Neural progenitor cell (in vitro differentiated cells): ENCODE results near the gene SPATA4. TPM values are rescaled to one million over a fixed set of nuclear protein-coding genes. Genes with fewer than 3 reads are reported as not detected.

Experiments used
- DNase-seq: peaks from one replicate; pipeline ENCODE4 v3.0.0-alpha.2; 2016; ENCODE audit warnings: low spot score
- H2AFZ ChIP-seq: fragments of 200-600 bp; sonication (generic); replicated peaks from 2 replicates; pipeline ENCODE4 v1.6.1; 2016; ENCODE audit warnings: antibody characterized with exemption
- H3F3A ChIP-seq: fragments of 200-600 bp; sonication (generic); 2 replicates; pipeline ENCODE4 v1.6.1; 2016; ENCODE audit warnings: antibody characterized with exemption, low read depth
- H3K27ac ChIP-seq: fragments of 200-600 bp; sonication (generic); 2 replicates; pipeline ENCODE4 v1.5.1; 2016; ENCODE audit warnings: mild to moderate bottlenecking
- H3K27me3 ChIP-seq: fragments of 200-600 bp; sonication (generic); 2 replicates; pipeline ENCODE4 v1.6.1; 2016; ENCODE audit warnings: mild to moderate bottlenecking, moderate library complexity
- H3K36me3 ChIP-seq: fragments of 200-600 bp; sonication (generic); 2 replicates; pipeline ENCODE4 v1.5.1; 2016
- H3K4me1 ChIP-seq: fragments of 200-600 bp; sonication (generic); 2 replicates; pipeline ENCODE4 v1.6.1; 2016; ENCODE audit warnings: mixed run types
- H3K4me2 ChIP-seq: fragments of 200-600 bp; sonication (generic); 2 replicates; pipeline ENCODE4 v1.6.1; 2016
- H3K4me3 ChIP-seq: fragments of 200-600 bp; sonication (generic); 2 replicates; pipeline ENCODE4 v1.5.1; 2016
- H3K79me2 ChIP-seq: fragments of 200-600 bp; sonication (generic); 2 replicates; pipeline ENCODE4 v1.6.1; 2016; ENCODE audit warnings: low read depth
- H3K9ac ChIP-seq: fragments of 200-600 bp; sonication (generic); 2 replicates; pipeline ENCODE4 v1.6.1; 2016
- H3K9me3 ChIP-seq: fragments of 200-600 bp; sonication (generic); 2 replicates; pipeline ENCODE4 v1.5.1; 2016; ENCODE audit warnings: low read depth
- H4K20me1 ChIP-seq: fragments of 200-600 bp; sonication (generic); 2 replicates; pipeline ENCODE4 v1.6.1; 2016; ENCODE audit warnings: low read depth
- H3K27ac Mint-ChIP-seq: 3 replicates; pipeline ENCODE4 v1.8.0; 2021; ENCODE audit warnings: mixed read lengths
- H3K27me3 Mint-ChIP-seq: 2 replicates; pipeline ENCODE4 v1.8.0; 2022; ENCODE audit warnings: low read depth, mild to moderate bottlenecking, inconsistent platforms, moderate library complexity, mixed read lengths; ENCODE audit not compliant: insufficient read depth
- H3K36me3 Mint-ChIP-seq: 3 replicates; pipeline ENCODE4 v1.8.0; 2021; ENCODE audit warnings: mixed read lengths
- H3K4me1 Mint-ChIP-seq: 3 replicates; pipeline ENCODE4 v1.8.0; 2021; ENCODE audit warnings: mixed read lengths
- H3K4me3 Mint-ChIP-seq: 3 replicates; pipeline ENCODE4 v1.8.0; 2021; ENCODE audit warnings: mild to moderate bottlenecking, moderate library complexity, mixed read lengths
- H3K9me3 Mint-ChIP-seq: 3 replicates; pipeline ENCODE4 v1.8.0; 2020; ENCODE audit warnings: mixed read lengths
- EZH2 ChIP-seq: fragments of 200-600 bp; sonication (generic); IDR thresholded peaks from 2 replicates; pipeline ENCODE4 v1.6.1; 2017; ENCODE audit warnings: antibody characterized with exemption, mild to moderate bottlenecking, moderate library complexity
- EZH2phosphoT487 ChIP-seq: fragments of 200-600 bp; sonication (generic); IDR thresholded peaks from 2 replicates; pipeline ENCODE4 v1.6.1; 2017; ENCODE audit warnings: antibody characterized with exemption
- total RNA-seq: library from RNA; depleted of rRNA; stranded (reverse); fragments of >200 nt; gene quantifications from 2 replicates; pipeline ENCODE4 v1.2.3, GENCODE V29; 2015; ENCODE audit warnings: low replicate concordance
- TF ChIP-seq, protein P1 (sequence below): fragments of 200-600 bp; sonication (generic); IDR thresholded peaks from 2 replicates; pipeline ENCODE4 v1.5.1; 2017; ENCODE audit warnings: antibody characterized with exemption, mild to moderate bottlenecking

The SPATA4 gene
- total RNA-seq, 1 donor from 2014 or later, result not detected

GRCh38 chr4:176238826-176239225, 43.4 kb upstream of the SPATA4 start:
- no peaks in the 10 kb centered on the region for H3K4me1 ChIP-seq
- no peak for TF ChIP-seq EZH2phosphoT487
- no peak for TF ChIP-seq EZH2
- TF ChIP-seq, protein P1, sequence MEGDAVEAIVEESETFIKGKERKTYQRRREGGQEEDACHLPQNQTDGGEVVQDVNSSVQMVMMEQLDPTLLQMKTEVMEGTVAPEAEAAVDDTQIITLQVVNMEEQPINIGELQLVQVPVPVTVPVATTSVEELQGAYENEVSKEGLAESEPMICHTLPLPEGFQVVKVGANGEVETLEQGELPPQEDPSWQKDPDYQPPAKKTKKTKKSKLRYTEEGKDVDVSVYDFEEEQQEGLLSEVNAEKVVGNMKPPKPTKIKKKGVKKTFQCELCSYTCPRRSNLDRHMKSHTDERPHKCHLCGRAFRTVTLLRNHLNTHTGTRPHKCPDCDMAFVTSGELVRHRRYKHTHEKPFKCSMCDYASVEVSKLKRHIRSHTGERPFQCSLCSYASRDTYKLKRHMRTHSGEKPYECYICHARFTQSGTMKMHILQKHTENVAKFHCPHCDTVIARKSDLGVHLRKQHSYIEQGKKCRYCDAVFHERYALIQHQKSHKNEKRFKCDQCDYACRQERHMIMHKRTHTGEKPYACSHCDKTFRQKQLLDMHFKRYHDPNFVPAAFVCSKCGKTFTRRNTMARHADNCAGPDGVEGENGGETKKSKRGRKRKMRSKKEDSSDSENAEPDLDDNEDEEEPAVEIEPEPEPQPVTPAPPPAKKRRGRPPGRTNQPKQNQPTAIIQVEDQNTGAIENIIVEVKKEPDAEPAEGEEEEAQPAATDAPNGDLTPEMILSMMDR, result no peak
- no peaks in the 10 kb centered on the region for H4K20me1 ChIP-seq
- no peaks in the 10 kb centered on the region for H3K27me3 Mint-ChIP-seq
- no peaks in the 10 kb centered on the region for H3F3A ChIP-seq
- H3K9me3 Mint-ChIP-seq, result peaks cover 2% of the 10 kb centered on the region
- H3K27me3 ChIP-seq, result no peaks in the 10 kb centered on the region
- no peaks in the 10 kb centered on the region for H3K36me3 ChIP-seq
- H3K9me3 ChIP-seq, result no peaks in the 10 kb centered on the region
- H3K27ac ChIP-seq, result no peak overlapping the region
- peaks cover 3% of the 10 kb centered on the region for H3K4me1 Mint-ChIP-seq
- H3K36me3 Mint-ChIP-seq, result no peaks in the 10 kb centered on the region
- no peak overlapping the region for H3K4me2 ChIP-seq
- H2AFZ ChIP-seq, result no peak overlapping the region
- H3K4me3 Mint-ChIP-seq, result no peak overlapping the region
- no peak for DNase-seq
- H3K4me3 ChIP-seq, result no peak overlapping the region
- no peak overlapping the region for H3K9ac ChIP-seq
- H3K27ac Mint-ChIP-seq, result no peak overlapping the region
- no peaks in the 10 kb centered on the region for H3K79me2 ChIP-seq

- H3K4me2 ChIP-seq, result no peak overlapping the region
- no peaks in the 10 kb centered on the region for H4K20me1 ChIP-seq
- no peak overlapping the region for H3K27ac Mint-ChIP-seq
- no peak overlapping the region for H2AFZ ChIP-seq
- no peaks in the 10 kb centered on the region for H3F3A ChIP-seq
- no peak overlapping the region for H3K9ac ChIP-seq
- DNase-seq, result no peak
- no peaks in the 10 kb centered on the region for H3K36me3 ChIP-seq
- no peak overlapping the region for H3K4me3 Mint-ChIP-seq
- H3K4me3 ChIP-seq, result no peak overlapping the region
- peaks cover 2% of the 10 kb centered on the region for H3K9me3 Mint-ChIP-seq
- no peaks in the 10 kb centered on the region for H3K36me3 Mint-ChIP-seq
- H3K4me1 ChIP-seq, result no peaks in the 10 kb centered on the region
- H3K4me1 Mint-ChIP-seq, result peaks cover 3% of the 10 kb centered on the region
- H3K9me3 ChIP-seq, result no peaks in the 10 kb centered on the region
- TF ChIP-seq, protein P1, result no peak
- TF ChIP-seq EZH2phosphoT487 (no peak), EZH2 (no peak)
- H3K27me3 ChIP-seq, result no peaks in the 10 kb centered on the region
- no peaks in the 10 kb centered on the region for H3K27me3 Mint-ChIP-seq
- no peaks in the 10 kb centered on the region for H3K79me2 ChIP-seq
- no peak overlapping the region for H3K27ac ChIP-seq
Measured at GRCh38 chr4:176238157-176238610, 42.8 kb upstream of the SPATA4 start.

GRCh38 chr4:176236946-176237345, 41.6 kb upstream of the SPATA4 start:
- TF ChIP-seq, protein P1, result no peak
- H2AFZ ChIP-seq, result no peak overlapping the region
- H3K36me3 Mint-ChIP-seq, result no peaks in the 10 kb centered on the region
- no peak overlapping the region for H3K4me3 ChIP-seq
- H3K27ac Mint-ChIP-seq, result no peak overlapping the region
- H3K4me1 Mint-ChIP-seq, result peaks cover 3% of the 10 kb centered on the region
- H3K4me1 ChIP-seq, result no peaks in the 10 kb centered on the region
- H3K27ac ChIP-seq, result no peak overlapping the region
- no peak overlapping the region for H3K4me3 Mint-ChIP-seq
- no peaks in the 10 kb centered on the region for H3K36me3 ChIP-seq
- no peak overlapping the region for H3K4me2 ChIP-seq
- no peaks in the 10 kb centered on the region for H3K79me2 ChIP-seq
- H3K9me3 ChIP-seq, result no peaks in the 10 kb centered on the region
- H3K27me3 Mint-ChIP-seq, result no peaks in the 10 kb centered on the region
- peaks cover 2% of the 10 kb centered on the region for H3K9me3 Mint-ChIP-seq
- no peaks in the 10 kb centered on the region for H3F3A ChIP-seq
- H3K9ac ChIP-seq, result no peak overlapping the region
- DNase-seq, result no peak
- H4K20me1 ChIP-seq, result no peaks in the 10 kb centered on the region
- H3K27me3 ChIP-seq, result no peaks in the 10 kb centered on the region
